ENCODE measurements around the gene PFDN6. TPM values are rescaled to one million over a fixed set of nuclear protein-coding genes. Genes with fewer than 3 reads are reported as not detected.

Gene PFDN6
- polyA plus RNA-seq, 3 donors from 2014 or later = 25.7 to 55.6 (median 49.2) TPM

Other genes starting within 250 kb of the PFDN6 start
- gene HLA-DPA1, start 216.0 kb upstream of the PFDN6 start, polyA plus RNA-seq = 100 to 1,000 TPM; 173 to 252 (median 202) TPM
- 100 to 1,000 TPM; 183 to 353 (median 296) TPM for gene HLA-DPB1, start 213.6 kb upstream of the PFDN6 start, polyA plus RNA-seq
- gene COL11A2, start 97.1 kb upstream of the PFDN6 start, polyA plus RNA-seq = under 1 TPM in 2 of 3 donors, not detected in 1; 0.33 to 0.67 TPM
- 10 to 100 TPM in 1 of 3 donors, 1 to 10 TPM in 2; 6.0 to 11.8 (median 6.9) TPM for gene RXRB, start 88.9 kb upstream of the PFDN6 start, polyA plus RNA-seq
- gene SLC39A7, start 88.7 kb upstream of the PFDN6 start, polyA plus RNA-seq = 10 to 100 TPM; 27.4 to 67.5 (median 45.4) TPM
- gene HSD17B8, start 84.9 kb upstream of the PFDN6 start, polyA plus RNA-seq = 10 to 100 TPM; 28.8 to 47.6 (median 34.3) TPM
- gene RING1, start 81.1 kb upstream of the PFDN6 start, polyA plus RNA-seq = 1 to 10 TPM; 5.5 to 9.5 (median 9.2) TPM
- gene VPS52, start 17.7 kb upstream of the PFDN6 start, polyA plus RNA-seq = 10 to 100 TPM; 11.6 to 26.8 (median 16.8) TPM
- gene RPS18, start 17.5 kb upstream of the PFDN6 start, polyA plus RNA-seq = 1,000 to 10,000 TPM; 2,992 to 6,506 (median 3,113) TPM
- 10 to 100 TPM; 38.6 to 55.0 (median 44.1) TPM for gene B3GALT4, start 12.5 kb upstream of the PFDN6 start, polyA plus RNA-seq
- gene WDR46, start 362 bp upstream of the PFDN6 start, polyA plus RNA-seq = 10 to 100 TPM; 59.4 to 81.6 (median 74.3) TPM
- gene RGL2, start 9.3 kb downstream of the PFDN6 start, polyA plus RNA-seq = 10 to 100 TPM in 1 of 3 donors, 1 to 10 TPM in 2; 5.9 to 14.7 (median 8.0) TPM
- gene TAPBP, start 24.5 kb downstream of the PFDN6 start, polyA plus RNA-seq = 100 to 1,000 TPM; 303 to 707 (median 457) TPM
- 10 to 100 TPM; 14.5 to 18.1 (median 14.7) TPM for gene ZBTB22, start 28.1 kb downstream of the PFDN6 start, polyA plus RNA-seq
- 100 to 1,000 TPM in 1 of 3 donors, 10 to 100 TPM in 2; 71.6 to 159 (median 75.1) TPM for gene DAXX, start 33.4 kb downstream of the PFDN6 start, polyA plus RNA-seq
- 1 to 10 TPM in 2 of 3 donors, not detected in 1; 2.2 to 3.7 TPM for gene KIFC1, start 102.2 kb downstream of the PFDN6 start, polyA plus RNA-seq
- 10 to 100 TPM; 22.7 to 36.5 (median 29.8) TPM for gene PHF1, start 121.4 kb downstream of the PFDN6 start, polyA plus RNA-seq
- 100 to 1,000 TPM; 367 to 404 (median 404) TPM for gene CUTA, start 128.5 kb downstream of the PFDN6 start, polyA plus RNA-seq
- under 1 TPM; 0.02 to 0.32 (median 0.20) TPM for gene SYNGAP1, start 130.5 kb downstream of the PFDN6 start, polyA plus RNA-seq
- 1 to 10 TPM; 1.2 to 7.0 (median 3.0) TPM for gene ZBTB9, start 165.0 kb downstream of the PFDN6 start, polyA plus RNA-seq

Data from immature natural killer cell (primary cell).